GM18861 (cell line): Measurements from ENCODE around the gene PATL2.
"Not testable (repeated sequence)": the region's sequence is repeated elsewhere in the genome, so short reads cannot be mapped to it uniquely, and the experiment has no call there.

Experiments used
- ATAC-seq: cut with Tn5 transposase; IDR thresholded peaks from one replicate; pipeline ENCODE4 v1.9.1; 2021; ENCODE audit not compliant: unreplicated experiment

The PATL2 gene

GRCh38 chr15:44654858-44655257, 56.3 kb downstream of the PATL2 start:
- ATAC-seq = no peak

- ATAC-seq = no peak
Observed at GRCh38 chr15:44647637-44648036, 63.5 kb downstream of the PATL2 start.

- no peak for ATAC-seq
Observed at GRCh38 chr15:44647036-44647435, 64.1 kb downstream of the PATL2 start.

GRCh38 chr15:44646460-44646859, 64.7 kb downstream of the PATL2 start:
- ATAC-seq = no peak

GRCh38 chr15:44641651-44642050, 69.5 kb downstream of the PATL2 start:
- no peak for ATAC-seq

- no peak for ATAC-seq
Observed at GRCh38 chr15:44636976-44637375, 74.1 kb downstream of the PATL2 start.

GRCh38 chr15:44633603-44634002, 77.5 kb downstream of the PATL2 start:
- no peak for ATAC-seq

GRCh38 chr15:44625286-44625685, 85.8 kb downstream of the PATL2 start:
- ATAC-seq = not testable (repeated sequence)

- ATAC-seq = no peak
Observed at GRCh38 chr15:44623178-44623577, 87.9 kb downstream of the PATL2 start.

- no peak for ATAC-seq
Observed at GRCh38 chr15:44620081-44620480, 91.0 kb downstream of the PATL2 start.

GRCh38 chr15:44616974-44617373, 94.1 kb downstream of the PATL2 start:
- no peak for ATAC-seq
